Brain microvascular endothelial cell (primary cell): ENCODE measurements around the gene SH3TC2.

Experiments
- DNase-seq: peaks from one replicate; pipeline ENCODE4 v3.0.0-alpha.2; 2020
- H3K27ac ChIP-seq: fragments of 250-450 bp; sonication (Bioruptor Pico); 2 replicates; pipeline ENCODE4 v1.5.1; 2020; ENCODE audit warnings: mild to moderate bottlenecking, moderate library complexity
- H3K27me3 ChIP-seq: fragments of 250-450 bp; sonication (Bioruptor Pico); replicated peaks from 2 replicates; pipeline ENCODE4 v1.5.1; 2020; ENCODE audit warnings: mild to moderate bottlenecking
- H3K36me3 ChIP-seq: fragments of 250-450 bp; sonication (Bioruptor Pico); replicated peaks from 2 replicates; pipeline ENCODE4 v1.5.1; 2020; ENCODE audit warnings: mild to moderate bottlenecking
- H3K4me3 ChIP-seq: 2 replicates; pipeline ENCODE4 v1.5.1; 2011; ENCODE audit warnings: low read depth, mild to moderate bottlenecking, control low read depth, low read length, moderate library complexity
- in situ Hi-C: cut with HindIII; loops from 2 replicates; pipeline ENCODE4 v1.10.0; 2017; ENCODE audit warnings: low sequenced_read_pairs, low pct_ligation_motif_present
- TF ChIP-seq, protein P1 (sequence below): IDR thresholded peaks from 2 replicates; pipeline ENCODE4 v1.5.1; 2011; ENCODE audit warnings: low read depth, mild to moderate bottlenecking, moderate library complexity, low read length, control low read depth, inconsistent platforms; ENCODE audit errors: missing control alignments

Gene SH3TC2

DNA sequence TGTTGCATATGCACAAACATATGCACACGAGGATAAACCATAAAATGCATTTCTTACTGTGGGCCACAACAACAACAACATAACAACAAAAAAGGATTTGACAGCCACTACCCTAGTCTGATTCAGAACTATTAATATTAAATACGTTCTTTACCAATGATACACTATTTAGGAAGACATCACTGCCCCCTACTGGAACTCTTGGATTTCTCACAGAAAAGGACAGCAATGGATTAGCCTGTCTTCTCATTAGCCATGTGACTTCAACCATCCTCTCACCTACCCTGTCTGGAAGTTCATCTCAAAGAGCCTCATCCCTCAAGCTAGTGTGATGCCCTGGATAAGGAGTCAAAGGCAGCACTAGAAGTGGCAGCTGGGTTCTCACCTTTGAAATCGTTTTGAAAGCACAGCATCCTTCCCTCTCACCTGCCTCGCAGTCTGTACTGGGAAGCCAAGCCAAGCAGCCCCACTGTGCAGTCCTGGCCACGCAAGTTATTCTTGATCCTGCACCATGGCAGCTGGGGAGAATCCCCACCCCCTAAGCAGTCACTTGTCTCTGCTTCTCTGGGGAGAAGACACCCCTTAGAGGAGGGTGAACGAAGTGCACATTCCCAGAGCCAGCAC, 64.6 kb downstream of the SH3TC2 start:
- Histone ChIP-seq H3K4me3 (no peak overlapping the region), H3K27me3 (no peaks in the 10 kb centered on the region), H3K36me3 (no peaks in the 10 kb centered on the region), H3K27ac (no peak overlapping the region)
- DNase-seq, result peak; percentile 82
- in situ Hi-C loops, result no loop called here
- TF ChIP-seq, protein P1, sequence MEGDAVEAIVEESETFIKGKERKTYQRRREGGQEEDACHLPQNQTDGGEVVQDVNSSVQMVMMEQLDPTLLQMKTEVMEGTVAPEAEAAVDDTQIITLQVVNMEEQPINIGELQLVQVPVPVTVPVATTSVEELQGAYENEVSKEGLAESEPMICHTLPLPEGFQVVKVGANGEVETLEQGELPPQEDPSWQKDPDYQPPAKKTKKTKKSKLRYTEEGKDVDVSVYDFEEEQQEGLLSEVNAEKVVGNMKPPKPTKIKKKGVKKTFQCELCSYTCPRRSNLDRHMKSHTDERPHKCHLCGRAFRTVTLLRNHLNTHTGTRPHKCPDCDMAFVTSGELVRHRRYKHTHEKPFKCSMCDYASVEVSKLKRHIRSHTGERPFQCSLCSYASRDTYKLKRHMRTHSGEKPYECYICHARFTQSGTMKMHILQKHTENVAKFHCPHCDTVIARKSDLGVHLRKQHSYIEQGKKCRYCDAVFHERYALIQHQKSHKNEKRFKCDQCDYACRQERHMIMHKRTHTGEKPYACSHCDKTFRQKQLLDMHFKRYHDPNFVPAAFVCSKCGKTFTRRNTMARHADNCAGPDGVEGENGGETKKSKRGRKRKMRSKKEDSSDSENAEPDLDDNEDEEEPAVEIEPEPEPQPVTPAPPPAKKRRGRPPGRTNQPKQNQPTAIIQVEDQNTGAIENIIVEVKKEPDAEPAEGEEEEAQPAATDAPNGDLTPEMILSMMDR, result peak; percentile 64

GRCh38 chr5:148996270-148996669, 66.6 kb downstream of the SH3TC2 start:
- TF ChIP-seq, protein P1, result no peak
- H3K4me3 ChIP-seq, result no peak overlapping the region
- no peak for DNase-seq
- no peaks in the 10 kb centered on the region for H3K27me3 ChIP-seq
- no peaks in the 10 kb centered on the region for H3K36me3 ChIP-seq
- H3K27ac ChIP-seq, result no peak overlapping the region
- in situ Hi-C loops, result no loop called here

GRCh38 chr5:148995791-148996190, 67.1 kb downstream of the SH3TC2 start:
- TF ChIP-seq, protein P1, result no peak
- DNase-seq, result no peak
- in situ Hi-C loops, result no loop called here
- Histone ChIP-seq H3K27ac (no peak overlapping the region), H3K27me3 (no peaks in the 10 kb centered on the region), H3K36me3 (no peaks in the 10 kb centered on the region), H3K4me3 (no peak overlapping the region)

- H3K4me3 ChIP-seq, result no peak overlapping the region
- H3K36me3 ChIP-seq, result no peaks in the 10 kb centered on the region
- in situ Hi-C loops, result no loop called here
- no peaks in the 10 kb centered on the region for H3K27me3 ChIP-seq
- TF ChIP-seq, protein P1, result no peak
- DNase-seq, result no peak
- H3K27ac ChIP-seq, result no peak overlapping the region
Measured at GRCh38 chr5:148993283-148993936, 69.5 kb downstream of the SH3TC2 start.

- Histone ChIP-seq H3K27me3 (no peaks in the 10 kb centered on the region), H3K27ac (no peak overlapping the region), H3K36me3 (no peaks in the 10 kb centered on the region), H3K4me3 (no peak overlapping the region)
- DNase-seq, result no peak
- in situ Hi-C loops, result no loop called here
- TF ChIP-seq, protein P1, result no peak
Measured at GRCh38 chr5:148992265-148992664, 70.6 kb downstream of the SH3TC2 start.
